ENCODE data around the gene SPAG9.

DNA sequence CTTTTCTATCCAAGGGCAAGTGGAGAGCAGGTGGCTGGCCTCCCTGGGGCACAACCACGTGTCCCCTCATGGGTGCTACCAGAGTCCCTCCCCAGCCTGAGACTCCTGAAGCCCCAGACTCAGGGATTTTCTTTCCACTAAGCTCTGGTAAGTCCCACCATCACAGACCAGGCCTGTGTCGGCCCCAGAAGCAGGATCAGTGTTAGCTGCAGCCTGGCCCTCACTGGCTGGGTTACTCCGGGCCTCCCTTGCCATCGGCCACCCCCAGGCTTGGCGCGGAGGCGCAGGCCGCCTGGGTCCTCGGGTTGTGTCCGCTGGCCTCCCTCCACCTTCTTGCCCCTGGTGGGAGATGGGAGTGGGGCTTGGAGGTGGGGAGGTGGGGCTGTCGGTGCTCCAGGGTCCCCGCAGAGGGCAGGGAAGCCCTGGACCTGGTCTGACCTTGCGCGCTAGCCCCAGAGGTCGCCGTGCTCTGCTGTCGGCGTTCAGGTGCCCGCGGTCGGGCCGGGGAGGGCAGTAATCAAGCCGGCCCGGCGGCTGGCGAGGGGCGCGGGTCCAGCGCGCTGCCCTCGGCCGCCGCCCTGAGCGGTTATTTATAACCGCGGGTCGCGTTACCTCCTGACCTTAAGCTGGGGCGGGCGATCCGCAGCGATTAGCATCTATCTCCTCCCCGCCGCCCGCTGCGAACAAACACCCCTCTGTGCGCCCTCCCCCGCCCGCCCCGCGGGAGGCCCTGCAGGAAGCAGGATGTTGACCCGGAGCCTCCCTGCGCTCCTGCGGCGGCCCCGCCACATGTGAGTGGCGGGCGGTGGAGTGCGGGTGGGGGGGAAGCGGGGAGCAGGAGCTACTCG is 176.4 kb downstream of the SPAG9 start:
- TF ChIP-seq POLR2A (IDR thresholded peaks at IDR 0.05), result peak; percentile 8 to 22
- TF ChIP-seq, protein P1, sequence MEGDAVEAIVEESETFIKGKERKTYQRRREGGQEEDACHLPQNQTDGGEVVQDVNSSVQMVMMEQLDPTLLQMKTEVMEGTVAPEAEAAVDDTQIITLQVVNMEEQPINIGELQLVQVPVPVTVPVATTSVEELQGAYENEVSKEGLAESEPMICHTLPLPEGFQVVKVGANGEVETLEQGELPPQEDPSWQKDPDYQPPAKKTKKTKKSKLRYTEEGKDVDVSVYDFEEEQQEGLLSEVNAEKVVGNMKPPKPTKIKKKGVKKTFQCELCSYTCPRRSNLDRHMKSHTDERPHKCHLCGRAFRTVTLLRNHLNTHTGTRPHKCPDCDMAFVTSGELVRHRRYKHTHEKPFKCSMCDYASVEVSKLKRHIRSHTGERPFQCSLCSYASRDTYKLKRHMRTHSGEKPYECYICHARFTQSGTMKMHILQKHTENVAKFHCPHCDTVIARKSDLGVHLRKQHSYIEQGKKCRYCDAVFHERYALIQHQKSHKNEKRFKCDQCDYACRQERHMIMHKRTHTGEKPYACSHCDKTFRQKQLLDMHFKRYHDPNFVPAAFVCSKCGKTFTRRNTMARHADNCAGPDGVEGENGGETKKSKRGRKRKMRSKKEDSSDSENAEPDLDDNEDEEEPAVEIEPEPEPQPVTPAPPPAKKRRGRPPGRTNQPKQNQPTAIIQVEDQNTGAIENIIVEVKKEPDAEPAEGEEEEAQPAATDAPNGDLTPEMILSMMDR (IDR thresholded peaks at IDR 0.05), result no peak
